Stimulated activated naive CD4-positive, alpha-beta T cell (primary cell): ENCODE measurements around the gene ZNF76.
"Not testable (repeated sequence)": the region's sequence is repeated elsewhere in the genome, so short reads cannot be mapped to it uniquely, and the experiment has no call there.

Source experiments
- DNase-seq, 6 experiments: peaks; one replicate each; lab custom pipeline; 2025; lab: John Stamatoyannopoulos, UW

The ZNF76 gene

DNA sequence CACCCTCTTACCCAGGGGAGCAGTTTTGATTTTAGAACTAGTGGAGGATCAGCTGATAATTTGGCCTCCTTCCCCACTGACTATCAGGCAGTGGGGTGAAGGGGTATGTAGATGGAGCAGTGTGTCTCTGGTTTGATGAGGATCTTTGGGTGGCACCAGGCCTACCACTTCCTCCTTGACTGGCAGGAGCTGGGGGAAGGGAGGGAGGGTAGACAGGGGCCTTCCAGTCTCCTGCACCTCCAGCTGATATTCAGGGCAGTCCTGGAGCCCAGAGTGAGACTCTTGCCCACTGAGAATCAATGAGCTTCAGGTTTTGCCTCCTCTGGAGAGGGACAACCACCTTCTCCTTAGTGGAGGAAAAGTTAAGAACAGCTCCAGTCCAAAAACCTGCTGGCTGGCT is 41.3 kb downstream of the ZNF76 start:
- DNase-seq = peak; percentile 24 to 56 (median 39)

DNA sequence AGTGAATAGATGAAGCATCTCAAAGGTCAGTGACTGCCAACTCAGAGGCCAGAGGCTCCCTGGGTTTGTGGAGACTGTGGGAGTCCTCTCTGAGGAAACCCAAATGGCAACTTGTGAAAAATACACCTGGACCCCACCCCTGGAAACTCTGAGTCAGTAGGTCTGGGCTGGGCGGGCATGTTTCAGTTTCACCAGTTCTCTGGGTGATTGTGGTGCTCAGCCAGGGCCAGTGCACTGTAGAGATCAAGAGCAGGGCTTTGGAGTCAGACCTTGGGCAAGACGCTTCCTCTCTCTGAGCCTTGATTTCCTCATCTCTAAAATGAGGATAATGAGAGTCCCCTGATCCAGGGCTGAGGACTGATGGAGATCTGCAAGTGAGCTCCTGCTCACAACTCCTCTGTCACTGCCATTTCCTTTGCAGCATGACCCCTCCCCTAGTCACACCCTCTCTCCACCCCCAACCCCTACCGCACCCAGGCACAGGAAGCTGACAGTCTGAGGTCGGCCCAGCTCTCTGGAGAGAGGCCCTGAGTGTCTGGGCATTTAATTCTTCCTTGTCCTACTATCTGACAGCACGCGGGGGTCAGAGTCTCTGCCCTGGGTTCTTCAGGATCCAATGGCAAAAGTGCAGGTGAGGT is 43.2 kb downstream of the ZNF76 start:
- DNase-seq = peak; percentile 72 to 83 (median 81)

DNA sequence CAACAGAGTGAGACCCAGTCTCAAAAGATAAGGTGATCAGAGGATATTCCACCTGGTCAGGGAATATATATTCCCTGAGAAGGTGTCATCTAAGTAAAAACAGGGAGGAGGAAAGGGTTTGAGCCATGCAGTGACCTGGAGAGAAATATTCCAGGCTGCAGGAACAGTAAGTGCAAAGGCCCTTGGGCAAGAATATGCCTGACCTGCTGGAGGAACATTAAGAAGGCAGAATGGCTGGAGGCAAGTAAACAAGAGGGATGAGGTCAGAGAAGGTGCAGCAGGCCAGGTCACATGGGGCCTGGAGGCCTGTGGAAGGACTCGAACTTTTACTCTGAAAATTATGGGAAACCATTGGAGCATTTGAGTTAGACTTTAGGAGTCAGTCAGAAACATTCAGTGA is 44.8 kb downstream of the ZNF76 start:
- no peak for DNase-seq

DNA sequence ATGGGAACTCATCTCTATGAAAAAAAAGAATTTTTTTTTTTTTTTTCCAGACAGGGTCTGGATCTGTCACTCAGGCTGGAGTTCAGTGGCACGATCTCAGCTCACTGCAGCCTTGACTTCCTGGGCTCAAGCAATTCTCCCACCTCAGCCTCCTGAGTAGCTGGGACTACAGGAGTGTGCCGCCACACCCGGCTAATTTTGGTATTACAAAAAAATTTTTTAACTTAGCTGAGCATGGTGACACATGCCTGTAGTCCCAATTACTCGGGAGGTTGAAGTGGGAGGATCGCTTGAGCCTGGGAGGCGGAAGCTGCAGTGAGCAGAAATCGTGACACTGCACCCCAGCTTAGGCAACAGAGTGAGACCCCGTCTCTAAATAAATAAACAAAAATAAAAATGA is 45.6 kb downstream of the ZNF76 start:
- DNase-seq = peak in 3 of 6 experiments; percentile 10 to 13 (median 10)

DNA sequence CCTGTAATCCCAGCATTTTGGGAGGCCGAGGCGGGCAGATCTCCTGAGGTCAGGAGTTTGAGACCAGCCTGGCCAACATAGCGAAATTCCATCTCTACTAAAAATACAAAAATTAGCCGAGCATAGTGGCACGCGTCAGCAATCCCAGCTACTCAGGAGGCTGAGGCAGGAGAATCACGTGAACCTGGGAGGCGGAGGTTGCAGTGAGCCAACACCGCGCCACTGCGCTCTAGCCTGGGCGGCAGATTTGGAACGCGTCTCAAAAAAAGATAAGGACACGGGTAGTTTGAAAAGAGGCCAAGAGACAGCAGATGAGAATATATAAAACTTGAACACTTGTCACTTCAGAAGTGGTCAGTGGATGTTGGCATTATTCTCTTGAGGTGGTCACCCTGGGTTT is 47.6 kb downstream of the ZNF76 start:
- not testable (repeated sequence) for DNase-seq

DNA sequence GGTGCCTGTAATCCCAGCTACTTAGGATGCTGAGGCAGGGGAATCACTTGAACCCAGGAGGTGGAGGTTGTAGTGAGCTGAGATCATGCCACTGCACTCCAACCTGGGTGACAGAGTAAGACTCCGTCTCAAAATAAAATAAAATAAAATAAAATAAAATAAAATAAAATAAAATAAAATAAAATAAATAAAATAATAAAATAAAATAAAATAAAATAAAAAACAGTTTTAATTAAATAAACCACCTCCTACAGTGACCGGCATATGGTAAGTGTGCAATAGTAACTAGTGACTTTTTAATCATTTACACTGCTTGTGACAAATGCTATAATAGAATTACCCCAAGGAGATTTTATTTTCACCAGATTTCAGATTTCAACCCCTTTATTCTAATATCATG is 49.0 kb downstream of the ZNF76 start:
- not testable (repeated sequence) for DNase-seq

DNA sequence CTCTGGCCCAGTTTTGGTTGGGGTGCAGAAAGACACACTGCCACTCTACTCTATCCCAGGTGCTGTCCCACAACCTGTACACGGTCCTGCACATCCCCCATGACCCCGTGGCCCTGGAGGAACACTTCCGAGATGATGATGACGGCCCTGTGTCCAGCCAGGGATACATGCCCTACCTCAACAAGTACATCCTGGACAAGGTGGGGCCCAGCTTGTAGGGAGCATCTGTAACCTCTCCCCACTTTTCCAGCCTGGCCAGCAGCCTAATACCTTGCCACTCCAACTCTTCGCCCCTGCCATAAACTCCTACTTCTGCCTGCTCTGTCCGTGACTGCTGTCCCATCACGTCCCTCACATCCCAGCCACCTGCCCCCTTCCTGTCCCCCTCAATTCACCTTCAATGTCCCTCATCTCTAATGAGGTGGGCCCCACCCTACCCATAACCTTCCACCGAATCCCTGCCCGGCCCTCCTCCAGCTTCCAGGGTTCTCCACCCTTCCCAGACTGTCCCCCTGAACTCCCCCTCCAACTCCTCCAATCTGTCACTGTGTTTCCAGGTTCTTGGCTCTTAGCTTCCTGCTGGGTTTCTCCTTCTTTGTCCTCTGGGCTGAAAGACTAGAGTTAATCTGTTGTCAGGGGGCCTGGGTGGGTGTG is 50.2 kb downstream of the ZNF76 start:
- DNase-seq = no peak

DNA sequence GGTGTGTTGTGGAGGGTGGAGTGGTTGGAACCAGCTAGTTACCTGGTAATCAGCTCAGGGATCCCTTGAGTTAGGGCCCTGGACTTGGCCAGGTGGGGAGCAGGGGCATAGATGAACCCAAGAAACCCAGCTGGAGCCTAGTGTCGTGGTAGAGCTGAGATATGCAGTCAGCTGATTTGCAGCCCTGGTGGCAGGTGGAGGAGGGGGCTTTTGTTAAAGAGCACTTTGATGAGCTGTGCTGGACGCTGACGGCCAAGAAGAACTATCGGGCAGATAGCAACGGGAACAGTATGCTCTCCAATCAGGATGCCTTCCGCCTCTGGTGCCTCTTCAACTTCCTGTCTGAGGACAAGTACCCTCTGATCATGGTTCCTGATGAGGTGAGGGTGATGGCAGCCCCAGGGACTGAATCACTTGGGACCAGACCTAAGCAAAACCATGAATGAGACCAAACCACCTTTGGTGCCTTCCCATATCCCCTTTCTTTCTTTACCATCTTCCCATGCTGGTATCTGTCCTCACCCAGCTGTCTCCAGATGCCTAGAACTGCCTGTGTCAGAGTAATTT is 50.8 kb downstream of the ZNF76 start:
- DNase-seq = peak in 3 of 6 experiments; percentile 8 to 32 (median 14)

DNA sequence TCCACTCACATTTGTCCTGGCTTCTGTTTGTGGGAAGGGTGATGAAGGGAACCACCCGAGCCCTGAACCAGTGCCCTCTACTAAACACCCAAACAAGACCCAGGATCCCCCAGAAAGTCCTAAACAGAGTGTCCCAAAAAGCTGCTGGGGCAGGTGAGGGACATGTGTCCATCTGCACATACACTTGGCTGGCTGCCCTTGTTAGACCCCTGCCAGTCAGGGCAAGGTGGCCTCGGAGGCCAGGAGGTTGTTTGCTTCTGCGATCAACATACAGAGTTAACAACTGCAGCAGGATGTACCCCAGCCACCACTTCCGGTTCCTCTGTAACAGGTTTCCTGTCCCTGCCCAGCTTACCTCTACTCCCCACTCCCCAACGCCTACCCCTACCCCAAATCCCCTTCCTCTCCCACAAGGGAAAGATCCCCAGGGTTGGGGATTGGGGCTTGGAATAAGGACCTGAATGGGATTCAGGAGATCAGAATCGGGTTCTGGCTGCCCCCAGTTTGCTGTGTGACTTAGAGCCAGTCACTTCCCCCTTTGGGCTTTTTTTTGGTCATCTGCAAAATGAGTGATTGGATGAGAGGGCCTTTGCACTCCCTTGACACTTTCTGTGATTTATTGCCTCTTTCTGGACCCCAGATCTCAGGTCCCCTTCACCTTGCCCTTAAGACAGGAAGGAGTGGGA is 52.0 kb downstream of the ZNF76 start:
- peak; percentile 34 to 70 (median 59) for DNase-seq

DNA sequence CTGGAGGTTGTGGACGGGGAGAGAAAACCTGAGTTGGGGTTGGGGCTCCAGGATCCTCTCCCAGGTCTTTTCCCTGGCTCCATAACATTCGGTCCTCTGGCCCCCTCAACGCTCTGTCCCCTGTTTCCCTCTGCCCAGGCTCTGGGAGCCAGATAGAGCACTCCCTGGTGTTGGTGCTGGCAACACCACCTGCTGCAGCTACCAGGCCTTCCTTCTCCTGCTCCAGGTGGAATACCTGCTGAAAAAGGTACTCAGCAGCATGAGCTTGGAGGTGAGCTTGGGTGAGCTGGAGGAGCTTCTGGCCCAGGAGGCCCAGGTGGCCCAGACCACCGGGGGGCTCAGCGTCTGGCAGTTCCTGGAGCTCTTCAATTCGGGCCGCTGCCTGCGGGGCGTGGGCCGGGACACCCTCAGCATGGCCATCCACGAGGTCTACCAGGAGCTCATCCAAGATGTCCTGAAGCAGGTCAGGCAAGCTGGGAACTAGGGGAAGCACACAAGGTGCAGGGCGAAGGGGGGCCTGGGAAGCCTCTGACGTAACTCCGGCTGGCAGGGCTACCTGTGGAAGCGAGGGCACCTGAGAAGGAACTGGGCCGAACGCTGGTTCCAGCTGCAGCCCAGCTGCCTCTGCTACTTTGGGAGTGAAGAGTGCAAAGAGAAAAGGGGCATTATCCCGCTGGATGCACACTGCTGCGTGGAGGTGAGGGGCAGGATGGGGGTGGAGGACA is 52.7 kb downstream of the ZNF76 start:
- DNase-seq = no peak

DNA sequence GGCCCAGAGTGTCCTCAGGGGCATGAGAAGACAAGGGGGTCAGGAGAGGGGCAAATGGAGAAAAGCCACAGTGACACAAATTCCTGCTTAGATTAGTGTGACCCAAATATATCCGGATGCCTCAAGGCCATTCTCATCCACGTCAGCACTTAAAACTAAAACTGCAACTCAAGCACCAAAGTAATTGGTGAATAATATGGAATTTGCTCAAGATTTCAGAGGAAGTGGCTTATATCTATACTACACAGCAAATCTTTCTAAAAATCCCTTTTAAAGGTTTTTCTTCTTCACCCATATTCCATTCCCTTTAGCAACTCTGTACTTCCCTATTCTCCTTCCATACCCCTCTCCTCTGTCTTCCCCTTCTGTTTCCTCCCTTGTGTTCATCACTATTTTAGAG is 53.3 kb downstream of the ZNF76 start:
- no peak for DNase-seq

DNA sequence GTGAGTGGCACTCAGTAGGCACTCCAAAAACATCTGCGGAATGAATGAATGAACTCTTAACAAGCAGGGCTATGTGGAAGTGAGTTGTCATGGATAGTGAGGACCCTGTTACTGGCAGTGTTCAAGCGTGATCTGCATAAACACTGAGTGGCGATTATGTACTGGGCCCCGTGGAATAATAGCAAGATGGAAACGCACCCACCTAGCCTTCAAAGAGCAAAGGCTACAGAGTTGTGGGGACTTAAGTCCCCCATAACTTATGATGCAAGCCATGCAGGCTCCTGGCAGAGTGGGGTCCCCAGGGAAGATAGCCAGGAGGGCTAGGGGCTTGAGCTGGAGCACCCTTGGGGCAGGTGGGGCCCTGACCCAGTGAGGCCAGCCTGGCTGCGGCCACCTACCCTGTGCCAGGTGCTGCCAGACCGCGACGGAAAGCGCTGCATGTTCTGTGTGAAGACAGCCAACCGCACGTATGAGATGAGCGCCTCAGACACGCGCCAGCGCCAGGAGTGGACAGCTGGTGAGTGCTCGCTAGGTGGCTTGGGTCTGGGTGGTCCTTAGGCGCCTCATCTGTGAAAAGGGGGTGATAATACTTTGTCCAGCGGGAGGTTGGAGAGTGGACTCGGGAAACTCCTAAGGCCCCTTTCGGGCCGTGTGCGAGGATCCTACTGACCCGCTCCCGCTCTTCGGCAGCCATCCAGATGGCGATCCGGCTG is 58.1 kb downstream of the ZNF76 start:
- no peak for DNase-seq

DNA sequence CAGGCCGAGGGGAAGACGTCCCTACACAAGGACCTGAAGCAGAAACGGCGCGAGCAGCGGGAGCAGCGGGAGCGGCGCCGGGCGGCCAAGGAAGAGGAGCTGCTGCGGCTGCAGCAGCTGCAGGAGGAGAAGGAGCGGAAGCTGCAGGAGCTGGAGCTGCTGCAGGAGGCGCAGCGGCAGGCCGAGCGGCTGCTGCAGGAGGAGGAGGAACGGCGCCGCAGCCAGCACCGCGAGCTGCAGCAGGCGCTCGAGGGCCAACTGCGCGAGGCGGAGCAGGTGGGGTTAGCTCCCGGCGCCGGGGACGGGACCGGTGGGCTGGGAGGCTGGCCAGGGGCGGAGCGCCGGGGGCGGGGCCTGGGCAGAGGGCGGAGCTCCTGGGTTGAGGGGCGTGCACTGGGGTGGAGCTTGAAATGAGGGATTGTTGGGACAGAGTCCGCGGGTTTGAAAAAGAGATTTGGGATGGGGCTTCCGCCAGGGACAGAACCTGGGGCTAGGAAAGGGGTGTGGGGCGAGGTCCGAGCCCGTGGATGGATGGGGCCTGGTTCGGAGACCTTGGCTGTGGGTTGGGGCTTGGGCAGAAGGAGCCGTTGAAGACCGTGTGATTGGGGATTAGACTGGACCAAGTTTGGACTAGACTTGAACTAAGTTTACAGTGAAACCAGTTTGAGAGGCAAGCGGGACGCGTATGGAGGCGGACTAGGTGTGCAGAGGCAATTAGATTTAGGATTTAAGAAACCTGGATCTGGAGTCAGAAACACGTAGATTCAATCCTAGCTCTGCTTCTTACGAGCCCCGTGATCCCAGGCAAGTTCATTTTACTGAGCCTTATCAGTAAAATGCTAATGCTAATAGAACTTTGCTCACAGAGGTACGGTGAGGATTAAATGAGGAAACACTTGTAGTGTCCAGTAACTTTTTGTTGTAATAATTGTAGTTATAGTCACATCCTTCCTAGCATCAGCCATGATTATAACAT is 58.9 kb downstream of the ZNF76 start:
- no peak for DNase-seq

DNA sequence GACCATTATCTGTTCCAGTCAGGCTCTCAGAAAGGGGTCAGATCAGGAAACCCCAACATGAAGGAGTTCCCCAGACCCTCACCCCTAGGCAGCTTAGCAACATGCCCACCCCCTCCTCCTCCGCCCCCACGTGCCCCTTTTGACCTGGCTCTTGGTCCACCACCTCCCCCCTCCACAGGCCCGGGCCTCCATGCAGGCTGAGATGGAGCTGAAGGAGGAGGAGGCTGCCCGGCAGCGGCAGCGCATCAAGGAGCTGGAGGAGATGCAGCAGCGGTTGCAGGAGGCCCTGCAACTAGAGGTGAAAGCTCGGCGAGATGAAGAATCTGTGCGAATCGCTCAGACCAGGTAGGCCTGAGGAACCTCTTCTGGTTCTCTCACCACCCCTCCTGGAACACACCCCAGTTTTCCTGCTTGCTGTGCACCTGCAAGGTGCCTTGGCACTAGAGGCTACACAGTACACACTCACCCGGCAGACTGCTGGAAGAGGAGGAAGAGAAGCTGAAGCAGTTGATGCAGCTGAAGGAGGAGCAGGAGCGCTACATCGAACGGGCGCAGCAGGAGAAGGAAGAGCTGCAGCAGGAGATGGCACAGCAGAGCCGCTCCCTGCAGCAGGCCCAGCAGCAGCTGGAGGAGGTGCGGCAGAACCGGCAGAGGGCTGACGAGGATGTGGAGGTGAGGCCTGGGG is 60.0 kb downstream of the ZNF76 start:
- no peak for DNase-seq

DNA sequence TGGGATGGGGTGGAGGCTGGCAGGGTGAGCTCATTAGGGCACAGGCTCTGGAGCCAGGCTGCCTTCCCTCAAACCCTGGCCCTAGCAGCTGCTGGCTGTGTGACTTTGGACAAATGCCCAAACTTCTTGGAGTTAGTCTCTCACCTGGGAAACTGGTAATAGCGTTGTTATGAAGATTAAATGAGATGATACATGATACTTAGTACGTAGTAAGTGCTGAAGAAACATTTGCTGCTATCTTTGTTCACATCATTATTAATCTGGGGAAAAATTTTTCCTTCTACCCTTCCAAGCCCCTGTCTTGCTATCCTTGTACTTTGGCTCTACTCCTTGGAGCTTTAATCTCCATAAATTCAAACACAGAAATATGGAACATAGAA is 60.5 kb downstream of the ZNF76 start:
- no peak for DNase-seq

DNA sequence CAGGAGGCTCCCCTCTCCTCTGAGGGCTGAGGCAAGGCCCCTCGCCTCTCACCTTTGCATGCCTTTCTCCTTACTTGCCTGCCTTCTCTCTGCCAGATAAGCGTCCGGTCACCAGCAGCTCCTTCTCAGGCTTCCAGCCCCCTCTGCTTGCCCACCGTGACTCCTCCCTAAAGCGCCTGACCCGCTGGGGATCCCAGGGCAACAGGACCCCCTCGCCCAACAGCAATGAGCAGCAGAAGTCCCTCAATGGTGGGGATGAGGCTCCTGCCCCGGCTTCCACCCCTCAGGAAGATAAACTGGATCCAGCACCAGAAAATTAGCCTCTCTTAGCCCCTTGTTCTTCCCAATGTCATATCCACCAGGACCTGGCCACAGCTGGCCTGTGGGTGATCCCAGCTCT is 61.6 kb downstream of the ZNF76 start:
- DNase-seq = no peak

DNA sequence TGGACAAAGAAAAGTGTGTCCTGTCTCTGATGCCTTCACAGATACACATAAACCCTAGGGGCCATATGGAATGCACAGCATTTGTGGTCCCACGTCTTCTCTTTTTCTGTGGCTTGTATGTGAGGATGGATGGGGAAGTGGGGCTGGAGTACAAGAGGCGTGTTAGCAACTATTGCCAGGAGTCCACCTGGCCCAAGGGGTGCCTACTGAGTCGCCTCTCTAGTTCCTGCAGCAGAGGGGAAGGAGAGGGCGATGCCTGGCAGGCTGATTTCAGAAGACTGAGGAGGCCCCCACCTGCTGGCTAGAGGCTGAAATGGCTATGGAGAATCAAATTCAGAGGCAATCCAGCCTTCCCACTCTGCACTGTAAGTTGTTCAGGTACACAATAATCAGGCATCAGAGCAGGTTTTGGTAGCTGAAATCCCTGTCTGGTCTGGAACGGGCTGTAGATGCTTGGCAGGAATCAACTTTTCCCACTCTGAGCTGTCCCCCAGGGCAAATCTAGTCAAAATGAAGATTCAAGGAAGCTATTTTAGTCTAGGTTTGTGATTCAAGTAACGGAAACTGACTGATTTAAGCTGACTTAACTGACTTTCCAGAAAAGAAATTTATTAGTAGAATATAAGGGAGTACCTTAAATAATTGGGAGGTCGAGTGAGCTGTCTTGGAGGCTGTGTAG is 68.0 kb downstream of the ZNF76 start:
- DNase-seq = peak; percentile 57 to 77 (median 68)

DNA sequence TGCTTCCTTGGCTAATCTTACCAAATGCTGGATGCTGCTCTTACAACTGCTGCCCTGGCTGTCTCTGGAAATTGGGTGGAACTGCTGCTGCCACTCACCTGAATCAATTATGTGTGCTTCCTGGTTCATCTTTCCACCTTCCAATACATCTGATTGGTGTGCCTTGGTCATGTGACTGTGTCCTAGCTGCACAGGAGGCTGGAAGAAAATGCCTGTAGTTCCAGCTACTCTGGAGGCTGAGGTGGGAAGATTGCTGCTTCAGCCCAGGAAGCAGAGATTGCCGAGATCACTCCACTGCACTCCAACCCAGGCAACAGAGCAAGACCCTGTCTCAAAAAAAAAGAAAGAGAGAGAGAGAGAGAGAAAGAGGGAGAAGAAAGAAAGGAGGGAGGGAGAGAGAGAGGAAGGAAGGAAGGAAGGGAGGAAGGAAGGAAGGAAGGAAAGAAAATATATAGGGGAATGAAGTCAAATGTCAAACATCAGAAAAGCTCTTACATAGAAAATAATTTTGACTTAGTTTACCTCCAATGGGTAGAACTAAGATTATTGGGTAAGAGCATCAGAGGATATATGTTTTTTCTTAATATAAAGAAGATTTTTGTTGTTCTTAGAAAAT is 68.7 kb downstream of the ZNF76 start:
- DNase-seq = no peak

DNA sequence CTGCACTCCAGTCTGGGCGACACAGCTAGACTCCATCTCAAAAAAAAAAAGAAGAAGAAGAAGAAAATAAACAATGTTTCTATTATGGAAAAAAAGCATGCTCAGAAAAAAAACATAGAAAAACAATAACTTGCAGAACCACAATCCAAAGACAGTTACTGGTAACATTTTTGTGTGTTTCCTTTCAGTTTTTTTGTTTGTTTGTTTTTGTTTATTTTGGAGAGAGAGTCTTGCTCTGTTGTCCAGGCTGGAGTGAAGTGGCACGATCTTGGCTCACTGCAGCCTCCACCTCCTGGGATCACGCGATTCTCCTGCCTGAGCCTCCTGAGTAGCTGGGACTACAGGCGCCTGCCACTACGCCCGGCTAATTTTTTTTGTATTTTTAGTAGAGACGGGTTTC is 69.4 kb downstream of the ZNF76 start:
- not testable (repeated sequence) for DNase-seq
